Central memory CD8-positive, alpha-beta T cell (primary cell): ENCODE results near the gene MBD2.

Experiments used
- ATAC-seq: fragments of 150-1000 bp; cut with Tn5 transposase; replicated peaks from 2 replicates; pipeline ENCODE4 v1.10.0; 2022; ENCODE audit warnings: mild to moderate bottlenecking, moderate FRiP score, moderate number of reproducible peaks; ENCODE audit not compliant: poor library complexity, severe bottlenecking; ENCODE audit errors: extremely low read depth
- DNase-seq, 2 donors: peaks; one replicate each; pipeline ENCODE4 v3.0.0; 2021; ENCODE audit warnings: low spot score in 2 of 2
- H3K27ac Mint-ChIP-seq: one replicate; pipeline ENCODE4 v1.8.0; 2022; ENCODE audit warnings: low read depth, mild to moderate bottlenecking, moderate library complexity, mixed read lengths
- H3K27me3 Mint-ChIP-seq: one replicate; pipeline ENCODE4 v1.8.0; 2022; ENCODE audit warnings: mixed read lengths
- H3K36me3 Mint-ChIP-seq: one replicate; pipeline ENCODE4 v1.8.0; 2022; ENCODE audit warnings: mild to moderate bottlenecking, moderate library complexity, mixed read lengths; ENCODE audit not compliant: insufficient read depth
- H3K4me1 Mint-ChIP-seq: one replicate; pipeline ENCODE4 v1.8.0; 2022; ENCODE audit warnings: mixed read lengths
- H3K4me3 Mint-ChIP-seq: one replicate; pipeline ENCODE4 v1.8.0; 2022; ENCODE audit warnings: mild to moderate bottlenecking, moderate library complexity, mixed read lengths
- H3K9me3 Mint-ChIP-seq: one replicate; pipeline ENCODE4 v1.8.0; 2022; ENCODE audit warnings: mixed read lengths

The MBD2 gene

GRCh38 chr18:54154231-54154630 lies 70.2 kb downstream of the MBD2 start:
- Mint-ChIP-seq H3K9me3 (no peaks in the 10 kb centered on the region), H3K27me3 (no peaks in the 10 kb centered on the region), H3K4me3 (no peak overlapping the region), H3K36me3 (peaks cover 28% of the 10 kb centered on the region), H3K27ac (no peak overlapping the region), H3K4me1 (no peaks in the 10 kb centered on the region)
- no peak for DNase-seq
- ATAC-seq: no peak

GRCh38 chr18:54151376-54151775 lies 73.1 kb downstream of the MBD2 start:
- no peak for ATAC-seq
- no peak overlapping the region for H3K27ac Mint-ChIP-seq

GRCh38 chr18:54150226-54150625 lies 74.2 kb downstream of the MBD2 start:
- no peaks in the 10 kb centered on the region for H3K27me3 Mint-ChIP-seq
- DNase-seq (no peak), ATAC-seq (no peak)
- H3K9me3 Mint-ChIP-seq: no peaks in the 10 kb centered on the region
- H3K4me3 Mint-ChIP-seq: no peak overlapping the region
- H3K27ac Mint-ChIP-seq: no peak overlapping the region
- peaks cover 14% of the 10 kb centered on the region for H3K36me3 Mint-ChIP-seq
- H3K4me1 Mint-ChIP-seq: no peaks in the 10 kb centered on the region

More at GRCh38 chr18:54151376-54151775, 73.1 kb downstream of the MBD2 start:
- H3K9me3 Mint-ChIP-seq: no peaks in the 10 kb centered on the region
- no peaks in the 10 kb centered on the region for H3K4me1 Mint-ChIP-seq
- peaks cover 18% of the 10 kb centered on the region for H3K36me3 Mint-ChIP-seq
- no peak for DNase-seq
- no peak overlapping the region for H3K4me3 Mint-ChIP-seq
- no peaks in the 10 kb centered on the region for H3K27me3 Mint-ChIP-seq

GRCh38 chr18:54149078-54149697 lies 75.3 kb downstream of the MBD2 start:
- H3K4me3 Mint-ChIP-seq: no peak overlapping the region
- ATAC-seq (no peak), DNase-seq (no peak)
- no peak overlapping the region for H3K27ac Mint-ChIP-seq
- H3K9me3 Mint-ChIP-seq: no peaks in the 10 kb centered on the region
- H3K27me3 Mint-ChIP-seq: no peaks in the 10 kb centered on the region
- H3K36me3 Mint-ChIP-seq: peaks cover 8% of the 10 kb centered on the region
- H3K4me1 Mint-ChIP-seq: no peaks in the 10 kb centered on the region

DNA sequence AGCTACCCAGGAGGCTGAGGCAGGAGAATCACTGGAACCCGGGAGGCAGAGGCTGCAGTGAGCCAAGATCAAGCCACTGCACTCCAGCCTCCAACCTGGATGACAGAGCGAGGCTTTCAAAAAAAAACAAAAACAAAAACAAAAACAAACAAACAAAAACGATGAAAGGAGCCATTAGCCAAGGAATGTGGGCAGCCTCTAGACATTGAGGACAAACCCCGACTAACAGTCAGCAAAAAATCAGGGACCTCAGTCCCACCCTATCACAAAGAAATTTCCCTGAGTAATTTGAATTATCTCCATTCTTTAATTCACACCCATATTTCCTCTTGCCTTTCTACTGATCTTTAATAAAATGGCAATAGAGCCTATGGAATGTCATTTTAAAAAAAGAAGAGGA lies 75.8 kb downstream of the MBD2 start:
- no peak overlapping the region for H3K4me3 Mint-ChIP-seq
- H3K4me1 Mint-ChIP-seq: no peaks in the 10 kb centered on the region
- ATAC-seq (no peak), DNase-seq (no peak)
- no peaks in the 10 kb centered on the region for H3K9me3 Mint-ChIP-seq
- no peaks in the 10 kb centered on the region for H3K27me3 Mint-ChIP-seq
- H3K27ac Mint-ChIP-seq: no peak overlapping the region
- peaks cover 7% of the 10 kb centered on the region for H3K36me3 Mint-ChIP-seq

DNA sequence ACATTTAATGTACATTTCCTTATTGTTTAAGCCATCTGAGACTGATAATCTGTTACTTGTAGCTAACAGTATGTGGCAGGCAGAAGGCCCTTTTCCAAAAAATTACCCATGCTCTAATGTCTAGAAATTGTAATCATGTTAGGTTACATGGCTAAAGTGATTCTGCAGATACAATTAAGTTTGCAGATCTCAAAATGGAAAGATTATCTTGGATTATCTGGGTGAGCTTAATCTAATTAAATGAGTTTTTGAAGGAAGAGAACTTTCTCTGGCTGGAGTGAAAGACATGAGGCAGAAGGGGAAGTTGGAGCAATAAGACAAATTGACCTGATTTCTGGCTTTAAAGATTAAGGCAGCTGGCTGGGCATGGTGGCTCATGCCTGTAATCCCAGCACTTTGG lies 76.3 kb downstream of the MBD2 start:
- no peak for ATAC-seq
- Mint-ChIP-seq H3K4me1 (no peaks in the 10 kb centered on the region), H3K27ac (no peak overlapping the region), H3K27me3 (no peaks in the 10 kb centered on the region), H3K9me3 (no peaks in the 10 kb centered on the region), H3K36me3 (peaks cover 5% of the 10 kb centered on the region), H3K4me3 (no peak overlapping the region)
- DNase-seq: no peak

- H3K27me3 Mint-ChIP-seq: no peaks in the 10 kb centered on the region
- ATAC-seq: no peak
- H3K4me3 Mint-ChIP-seq: no peak overlapping the region
Measured at GRCh38 chr18:54147439-54147838, 77.0 kb downstream of the MBD2 start.

GRCh38 chr18:54141041-54141608 lies 83.3 kb downstream of the MBD2 start:
- DNase-seq: no peak
- no peaks in the 10 kb centered on the region for H3K9me3 Mint-ChIP-seq
- H3K4me3 Mint-ChIP-seq: no peak overlapping the region
- H3K4me1 Mint-ChIP-seq: no peaks in the 10 kb centered on the region
- no peaks in the 10 kb centered on the region for H3K36me3 Mint-ChIP-seq
- H3K27me3 Mint-ChIP-seq: no peaks in the 10 kb centered on the region
- ATAC-seq: no peak
- H3K27ac Mint-ChIP-seq: no peak overlapping the region

More at GRCh38 chr18:54147439-54147838, 77.0 kb downstream of the MBD2 start:
- no peak for DNase-seq
- Mint-ChIP-seq H3K36me3 (peaks cover 3% of the 10 kb centered on the region), H3K27ac (peak overlapping the region; percentile 7), H3K9me3 (no peaks in the 10 kb centered on the region), H3K4me1 (no peaks in the 10 kb centered on the region)

- no peak overlapping the region for H3K4me3 Mint-ChIP-seq
- H3K27me3 Mint-ChIP-seq: no peaks in the 10 kb centered on the region
- no peaks in the 10 kb centered on the region for H3K9me3 Mint-ChIP-seq
- H3K4me1 Mint-ChIP-seq: no peaks in the 10 kb centered on the region
- no peak for DNase-seq
- ATAC-seq: no peak
- no peaks in the 10 kb centered on the region for H3K36me3 Mint-ChIP-seq
- H3K27ac Mint-ChIP-seq: no peak overlapping the region
Measured at GRCh38 chr18:54140641-54141040, 83.8 kb downstream of the MBD2 start.

DNA sequence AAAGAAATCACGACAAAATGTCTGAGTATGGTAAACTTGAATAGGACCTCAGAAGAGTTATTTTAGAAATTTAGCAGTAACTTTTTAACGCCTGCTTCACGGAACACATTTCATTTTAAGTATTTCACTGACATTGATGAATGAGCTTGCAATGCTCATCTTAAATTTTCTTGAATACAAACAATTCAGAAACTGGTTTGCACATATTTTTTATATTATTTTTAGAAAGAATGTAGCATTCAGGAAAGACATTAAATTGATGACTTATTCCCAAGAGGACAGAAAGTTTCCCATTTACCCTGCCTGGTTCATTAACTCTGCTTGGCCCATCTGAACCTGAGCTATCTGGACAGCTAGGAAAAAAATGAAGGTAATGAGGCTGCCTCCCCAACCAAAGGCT lies 89.3 kb downstream of the MBD2 start:
- Mint-ChIP-seq H3K27me3 (no peaks in the 10 kb centered on the region), H3K4me3 (no peak overlapping the region), H3K36me3 (no peaks in the 10 kb centered on the region), H3K9me3 (no peaks in the 10 kb centered on the region), H3K4me1 (no peaks in the 10 kb centered on the region), H3K27ac (no peak overlapping the region)
- DNase-seq (no peak), ATAC-seq (no peak)

- ATAC-seq (no peak), DNase-seq (no peak)
- H3K4me3 Mint-ChIP-seq: no peak overlapping the region
- peaks cover 9% of the 10 kb centered on the region for H3K4me1 Mint-ChIP-seq
- no peaks in the 10 kb centered on the region for H3K27me3 Mint-ChIP-seq
- H3K27ac Mint-ChIP-seq: no peak overlapping the region
- H3K9me3 Mint-ChIP-seq: no peaks in the 10 kb centered on the region
- no peaks in the 10 kb centered on the region for H3K36me3 Mint-ChIP-seq
Measured at GRCh38 chr18:54134053-54134452, 90.4 kb downstream of the MBD2 start.

GRCh38 chr18:54130631-54131030 lies 93.8 kb downstream of the MBD2 start:
- Mint-ChIP-seq H3K27ac (no peak overlapping the region), H3K4me3 (no peak overlapping the region), H3K9me3 (no peaks in the 10 kb centered on the region), H3K27me3 (no peaks in the 10 kb centered on the region), H3K4me1 (peaks cover 11% of the 10 kb centered on the region), H3K36me3 (no peaks in the 10 kb centered on the region)
- no peak for DNase-seq
- ATAC-seq: no peak

- H3K4me1 Mint-ChIP-seq: peaks cover 11% of the 10 kb centered on the region
- H3K9me3 Mint-ChIP-seq: no peaks in the 10 kb centered on the region
- DNase-seq: no peak
Measured at GRCh38 chr18:54130177-54130576, 94.3 kb downstream of the MBD2 start.

More at GRCh38 chr18:54130177-54130576, 94.3 kb downstream of the MBD2 start:
- H3K27ac Mint-ChIP-seq: no peak overlapping the region
- ATAC-seq: no peak
- H3K4me3 Mint-ChIP-seq: no peak overlapping the region
- H3K27me3 Mint-ChIP-seq: no peaks in the 10 kb centered on the region
- H3K36me3 Mint-ChIP-seq: no peaks in the 10 kb centered on the region
